ENCODE results near the gene MRPL43. TPM values are rescaled to one million over a fixed set of nuclear protein-coding genes. Genes with fewer than 3 reads are reported as not detected.
"Not testable (repeated sequence)": the region's sequence is repeated elsewhere in the genome, so short reads cannot be mapped to it uniquely, and the experiment has no call there.

The MRPL43 gene
- total RNA-seq, 6 experiments from 2014 or later, result 101 to 120 (median 115) TPM

DNA sequence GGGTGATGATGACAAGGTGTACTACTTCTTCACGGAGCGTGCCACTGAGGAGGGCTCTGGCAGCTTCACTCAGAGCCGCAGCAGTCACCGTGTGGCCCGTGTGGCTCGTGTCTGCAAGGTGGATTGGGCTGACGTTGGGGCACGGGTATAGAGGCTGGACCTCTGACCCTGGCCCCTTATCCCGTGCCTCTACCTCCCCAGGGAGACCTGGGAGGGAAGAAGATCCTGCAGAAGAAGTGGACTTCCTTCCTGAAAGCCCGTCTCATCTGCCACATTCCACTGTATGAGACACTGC, 8.4 kb downstream of the MRPL43 start:
- no peaks in the 10 kb centered on the region for H3K36me3 Mint-ChIP-seq (ENCODE audit: low read depth)
- no peaks in the 10 kb centered on the region for H3K4me1 Mint-ChIP-seq (ENCODE audit: low read depth)
- DNase-seq, result no peak
- H3K27ac Mint-ChIP-seq, result no peak overlapping the region
- no peaks in the 10 kb centered on the region; the same call in 1 of the 2 replicates for H3K27me3 Mint-ChIP-seq (ENCODE audit: insufficient read depth)
- H3K4me3 Mint-ChIP-seq, result no peak overlapping the region
- H3K9me3 Mint-ChIP-seq, result no peaks in the 10 kb centered on the region
- TF ChIP-seq, protein P1, sequence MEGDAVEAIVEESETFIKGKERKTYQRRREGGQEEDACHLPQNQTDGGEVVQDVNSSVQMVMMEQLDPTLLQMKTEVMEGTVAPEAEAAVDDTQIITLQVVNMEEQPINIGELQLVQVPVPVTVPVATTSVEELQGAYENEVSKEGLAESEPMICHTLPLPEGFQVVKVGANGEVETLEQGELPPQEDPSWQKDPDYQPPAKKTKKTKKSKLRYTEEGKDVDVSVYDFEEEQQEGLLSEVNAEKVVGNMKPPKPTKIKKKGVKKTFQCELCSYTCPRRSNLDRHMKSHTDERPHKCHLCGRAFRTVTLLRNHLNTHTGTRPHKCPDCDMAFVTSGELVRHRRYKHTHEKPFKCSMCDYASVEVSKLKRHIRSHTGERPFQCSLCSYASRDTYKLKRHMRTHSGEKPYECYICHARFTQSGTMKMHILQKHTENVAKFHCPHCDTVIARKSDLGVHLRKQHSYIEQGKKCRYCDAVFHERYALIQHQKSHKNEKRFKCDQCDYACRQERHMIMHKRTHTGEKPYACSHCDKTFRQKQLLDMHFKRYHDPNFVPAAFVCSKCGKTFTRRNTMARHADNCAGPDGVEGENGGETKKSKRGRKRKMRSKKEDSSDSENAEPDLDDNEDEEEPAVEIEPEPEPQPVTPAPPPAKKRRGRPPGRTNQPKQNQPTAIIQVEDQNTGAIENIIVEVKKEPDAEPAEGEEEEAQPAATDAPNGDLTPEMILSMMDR (IDR thresholded peaks at IDR 0.05), result no peak

DNA sequence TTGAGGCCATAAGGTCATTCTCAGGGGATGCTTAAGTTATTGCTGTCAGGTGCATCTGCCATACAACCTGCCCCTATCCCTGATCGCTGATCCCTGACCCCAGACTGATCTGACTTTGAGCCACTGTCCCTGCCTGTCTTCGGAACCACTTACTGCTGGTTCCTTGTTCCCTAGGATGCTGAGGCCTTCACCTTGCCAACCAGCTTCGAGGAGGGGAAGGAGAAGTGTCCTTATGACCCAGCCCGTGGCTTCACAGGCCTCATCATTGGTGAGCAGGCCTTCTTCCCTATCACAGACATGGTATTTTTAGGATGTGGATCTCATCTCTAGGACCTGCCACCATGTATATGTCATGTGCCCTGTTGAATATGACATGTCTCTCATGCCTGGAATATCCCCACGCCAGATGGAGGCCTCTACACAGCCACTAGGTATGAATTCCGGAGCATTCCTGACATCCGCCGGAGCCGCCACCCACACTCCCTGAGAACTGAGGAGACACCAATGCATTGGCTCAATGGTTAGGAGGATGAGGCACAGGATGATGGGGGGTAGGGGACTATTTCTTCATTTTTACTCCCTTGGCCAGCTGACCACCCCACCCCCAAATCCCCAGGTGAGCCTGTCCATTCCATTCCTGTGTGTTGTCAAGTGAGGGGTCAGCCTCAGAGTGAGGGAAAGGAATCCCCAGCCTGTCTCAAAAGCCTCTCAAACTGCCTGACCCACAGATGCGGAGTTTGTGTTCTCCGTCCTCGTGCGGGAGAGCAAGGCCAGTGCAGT, 9.0 kb downstream of the MRPL43 start:
- DNase-seq, result no peak
- no peak overlapping the region for H3K27ac Mint-ChIP-seq
- TF ChIP-seq, protein P1 (IDR thresholded peaks at IDR 0.05), result no peak
- no peaks in the 10 kb centered on the region for H3K4me1 Mint-ChIP-seq (ENCODE audit: low read depth)
- H3K27me3 Mint-ChIP-seq (ENCODE audit: insufficient read depth), result no peaks in the 10 kb centered on the region; the same call in 1 of the 2 replicates
- H3K9me3 Mint-ChIP-seq, result no peaks in the 10 kb centered on the region
- H3K36me3 Mint-ChIP-seq (ENCODE audit: low read depth), result no peaks in the 10 kb centered on the region
- H3K4me3 Mint-ChIP-seq, result no peak overlapping the region

DNA sequence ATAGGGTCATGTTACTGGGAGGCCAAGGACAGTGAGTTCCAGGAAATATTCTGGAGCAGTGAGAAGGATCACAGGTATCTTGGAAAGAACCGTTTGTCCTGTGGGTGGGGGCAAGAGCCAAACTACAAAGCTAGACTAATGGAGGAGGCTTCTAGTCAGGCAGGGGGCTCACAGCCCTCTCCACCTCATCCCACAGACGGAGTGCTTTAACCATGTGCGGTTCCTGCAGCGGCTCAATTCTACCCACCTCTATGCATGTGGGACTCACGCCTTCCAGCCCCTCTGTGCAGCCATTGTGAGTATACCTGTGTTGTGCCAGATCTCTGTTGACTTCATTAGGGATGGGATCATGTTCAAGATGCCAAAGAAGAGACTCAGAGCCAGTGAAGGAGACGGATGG, 9.9 kb downstream of the MRPL43 start:
- H3K36me3 Mint-ChIP-seq (ENCODE audit: low read depth), result no peaks in the 10 kb centered on the region
- H3K4me3 Mint-ChIP-seq, result no peak overlapping the region
- DNase-seq, result no peak
- TF ChIP-seq, protein P1 (IDR thresholded peaks at IDR 0.05), result no peak
- H3K27me3 Mint-ChIP-seq (ENCODE audit: insufficient read depth), result no peaks in the 10 kb centered on the region; the same call in 1 of the 2 replicates
- H3K4me1 Mint-ChIP-seq (ENCODE audit: low read depth), result no peaks in the 10 kb centered on the region
- no peak overlapping the region for H3K27ac Mint-ChIP-seq
- H3K9me3 Mint-ChIP-seq, result no peaks in the 10 kb centered on the region

DNA sequence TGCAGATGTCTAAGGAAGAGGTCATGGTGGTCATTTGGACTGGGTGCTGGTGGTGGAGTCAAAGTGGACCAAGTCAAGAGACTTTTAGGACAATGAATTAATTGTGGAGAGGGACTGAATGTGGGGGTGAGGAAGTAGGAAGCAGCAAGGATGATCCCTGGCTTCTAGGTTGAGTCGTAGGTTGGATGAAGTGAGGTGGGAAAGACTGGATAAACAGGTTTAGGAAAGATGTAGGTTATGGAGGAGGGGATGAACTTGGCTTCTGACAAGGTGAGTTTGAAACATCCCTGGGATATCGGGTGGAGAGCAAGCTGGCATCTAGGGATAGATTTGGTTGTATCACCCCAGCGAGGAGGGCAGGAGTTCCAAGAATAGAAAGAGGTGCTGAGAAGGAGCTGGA, 10.4 kb downstream of the MRPL43 start:
- Mint-ChIP-seq H3K36me3 (ENCODE audit: low read depth) (no peaks in the 10 kb centered on the region), H3K9me3 (no peaks in the 10 kb centered on the region), H3K4me1 (ENCODE audit: low read depth) (no peaks in the 10 kb centered on the region), H3K27ac (no peak overlapping the region), H3K4me3 (no peak overlapping the region), H3K27me3 (ENCODE audit: insufficient read depth) (no peaks in the 10 kb centered on the region; the same call in 1 of the 2 replicates)
- TF ChIP-seq, protein P1 (IDR thresholded peaks at IDR 0.05), result no peak
- DNase-seq, result no peak

DNA sequence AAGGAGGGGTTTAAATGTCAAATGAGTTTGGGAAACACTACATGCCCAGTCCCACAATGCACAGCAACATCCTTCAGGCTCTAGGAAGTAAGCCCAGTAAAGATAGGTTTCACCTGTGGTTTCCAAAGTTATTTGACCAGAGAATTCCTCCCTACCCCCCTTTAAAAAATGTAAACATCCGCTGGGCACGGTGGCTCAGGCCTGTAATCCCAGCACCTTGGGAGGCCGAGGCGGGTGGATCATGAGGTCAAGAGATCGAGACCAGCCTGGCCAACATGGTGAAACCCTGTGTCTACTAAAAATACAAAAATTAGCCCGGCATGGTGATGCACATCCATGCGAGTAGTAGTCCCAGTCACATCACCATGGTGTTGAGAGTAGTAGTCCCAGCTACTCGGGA, 11.9 kb downstream of the MRPL43 start:
- not testable (repeated sequence) for H3K27ac Mint-ChIP-seq; DNase-seq; H3K4me3 Mint-ChIP-seq; H3K9me3 Mint-ChIP-seq; H3K36me3 Mint-ChIP-seq (ENCODE audit: low read depth); H3K4me1 Mint-ChIP-seq (ENCODE audit: low read depth); H3K27me3 Mint-ChIP-seq (ENCODE audit: insufficient read depth)

DNA sequence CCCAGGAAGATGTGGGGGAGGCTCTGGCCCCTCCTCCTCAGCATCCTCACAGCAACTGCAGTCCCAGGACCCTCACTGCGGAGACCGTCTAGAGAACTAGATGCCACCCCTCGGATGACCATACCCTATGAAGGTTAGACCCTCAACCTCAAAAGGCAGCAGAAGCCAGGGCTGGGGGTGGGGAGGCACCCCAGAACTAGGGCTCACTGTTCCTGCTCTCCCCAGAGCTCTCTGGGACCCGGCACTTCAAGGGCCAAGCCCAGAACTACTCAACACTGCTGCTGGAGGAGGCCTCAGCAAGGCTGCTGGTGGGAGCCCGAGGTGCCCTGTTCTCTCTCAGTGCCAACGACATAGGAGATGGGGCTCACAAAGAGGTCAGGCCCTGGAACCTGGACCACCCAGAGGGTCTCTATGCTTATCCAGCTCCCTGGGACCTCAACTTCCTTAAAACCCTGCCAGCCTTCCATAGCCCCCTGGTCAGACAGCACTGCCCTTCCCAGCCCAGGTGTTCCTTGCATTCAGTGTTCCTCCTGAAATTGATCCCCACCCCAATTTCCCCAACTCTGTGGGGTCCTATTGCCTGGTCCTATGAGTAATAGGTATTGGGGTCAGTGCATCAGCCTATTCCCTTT, 14.3 kb downstream of the MRPL43 start:
- H3K4me3 Mint-ChIP-seq, result no peak overlapping the region
- DNase-seq, result no peak
- H3K4me1 Mint-ChIP-seq (ENCODE audit: low read depth), result peaks cover 9% of the 10 kb centered on the region
- H3K27me3 Mint-ChIP-seq (ENCODE audit: insufficient read depth), result no peaks in the 10 kb centered on the region; the same call in 1 of the 2 replicates
- H3K9me3 Mint-ChIP-seq, result no peaks in the 10 kb centered on the region
- H3K36me3 Mint-ChIP-seq (ENCODE audit: low read depth), result no peaks in the 10 kb centered on the region
- H3K27ac Mint-ChIP-seq, result no peak overlapping the region
- TF ChIP-seq, protein P1 (IDR thresholded peaks at IDR 0.05), result no peak

All from HFFc6 (cell line).